GM23248 (cell line): ENCODE results near the gene FXYD3. TPM values are rescaled to one million over a fixed set of nuclear protein-coding genes. Genes with fewer than 3 reads are reported as not detected.

ENCODE experiments used
- DNase-seq: peaks from one replicate; pipeline ENCODE4 v3.0.0-alpha.2; 2015
- H2AFZ ChIP-seq: fragments of 200-600 bp; sonication (generic); 2 replicates; pipeline ENCODE4 v1.6.1; 2016; ENCODE audit warnings: antibody characterized with exemption
- H3F3A ChIP-seq: fragments of 200-600 bp; sonication (generic); 2 replicates; pipeline ENCODE4 v1.6.1; 2016; ENCODE audit warnings: mild to moderate bottlenecking, antibody characterized with exemption, mixed run types; ENCODE audit not compliant: insufficient read depth
- H3K27ac ChIP-seq: fragments of 200-600 bp; sonication (generic); 2 replicates; pipeline ENCODE4 v1.5.1; 2016; ENCODE audit warnings: mild to moderate bottlenecking
- H3K27me3 ChIP-seq: fragments of 200-600 bp; sonication (generic); replicated peaks from 2 replicates; pipeline ENCODE4 v1.6.1; 2016; ENCODE audit warnings: mild to moderate bottlenecking; ENCODE audit not compliant: insufficient read depth
- H3K36me3 ChIP-seq: fragments of 200-600 bp; sonication (generic); 2 replicates; pipeline ENCODE4 v1.6.1; 2016; ENCODE audit warnings: low read depth, mild to moderate bottlenecking
- H3K4me1 ChIP-seq: fragments of 200-600 bp; sonication (generic); 2 replicates; pipeline ENCODE4 v1.6.1; 2016; ENCODE audit warnings: mild to moderate bottlenecking; ENCODE audit not compliant: insufficient read depth
- H3K4me2 ChIP-seq: fragments of 200-600 bp; sonication (generic); one replicate; pipeline ENCODE4 v1.6.1; 2016; ENCODE audit warnings: mild to moderate bottlenecking; ENCODE audit not compliant: unreplicated experiment
- H3K4me3 ChIP-seq: fragments of 200-600 bp; sonication (generic); 2 replicates; pipeline ENCODE4 v1.5.1; 2016; ENCODE audit warnings: mild to moderate bottlenecking
- H3K79me2 ChIP-seq: fragments of 200-600 bp; sonication (generic); 2 replicates; pipeline ENCODE4 v1.6.1; 2016; ENCODE audit warnings: mild to moderate bottlenecking; ENCODE audit not compliant: insufficient read depth
- H3K9ac ChIP-seq: fragments of 200-600 bp; sonication (generic); 2 replicates; pipeline ENCODE4 v1.6.1; 2016; ENCODE audit warnings: mild to moderate bottlenecking
- H3K9me2 ChIP-seq: fragments of 200-600 bp; sonication (generic); 2 replicates; pipeline ENCODE4 v1.6.1; 2016; ENCODE audit warnings: mixed run types, mild to moderate bottlenecking, moderate library complexity; ENCODE audit not compliant: insufficient read depth
- H3K9me3 ChIP-seq: fragments of 200-600 bp; sonication (generic); one replicate; pipeline ENCODE4 v1.6.1; 2017; ENCODE audit warnings: low read depth
- H4K20me1 ChIP-seq: fragments of 200-600 bp; sonication (generic); 2 replicates; pipeline ENCODE4 v1.6.0; 2016; ENCODE audit not compliant: insufficient read depth
- EZH2 ChIP-seq: fragments of 200-600 bp; sonication (generic); IDR thresholded peaks from 2 replicates; pipeline ENCODE4 v1.6.1; 2018; ENCODE audit warnings: antibody characterized with exemption, mild to moderate bottlenecking; ENCODE audit not compliant: insufficient read depth, poor library complexity, severe bottlenecking
- EZH2phosphoT487 ChIP-seq: fragments of 200-600 bp; sonication (generic); IDR thresholded peaks from 2 replicates; pipeline ENCODE4 v1.6.1; 2018; ENCODE audit warnings: antibody characterized with exemption, moderate library complexity, mild to moderate bottlenecking, low read depth; ENCODE audit not compliant: insufficient read depth
- WGBS, 2 experiments: methylation state at CpG; one replicate each; pipeline ENCODE4 v1.1.6; 2015 to 2017; ENCODE audit warnings: low lambda C conversion rate in 2 of 2, low coverage in 1 of 2; ENCODE audit errors: missing lambda C conversion rate in 2 of 2; 5-methylcytosine and 5-hydroxymethylcytosine counted together
- in situ Hi-C: fragments of 300-500 bp; cut with MboI; formaldehyde crosslinking; loops from 2 replicates; pipeline ENCODE4 v1.15.0; 2020
- polyA plus RNA-seq: library from polyadenylated mRNA; unstranded; fragments of >200 nt; fragmentation: Nextera tagmentation; extraction: Ambion mirVana; gene quantifications from 2 replicates; pipeline ENCODE4 v1.2.1, GENCODE V29; 2016
- total RNA-seq: library from RNA; depleted of rRNA; stranded (reverse); fragments of >200 nt; shearing (Covaris generic); gene quantifications from 2 replicates; pipeline ENCODE4 v1.2.3, GENCODE V29; 2014; rRNA removed

FXYD3 gene
- total RNA-seq (not detected in 2 replicates), polyA plus RNA-seq (not detected in 2 replicates)

- no peak within 1 kb of the TSS for H2AFZ ChIP-seq
- TF ChIP-seq EZH2phosphoT487 (no peak), EZH2 (no peak)
- no peak for DNase-seq
- no peak within 1 kb of the TSS for H3K4me3 ChIP-seq
- H3K79me2 ChIP-seq: no peaks in the 10 kb centered on the region
- no peaks in the 10 kb centered on the region for H3K36me3 ChIP-seq
- no peak within 1 kb of the TSS for H3K27ac ChIP-seq
- WGBS, 2 experiments: 43 to 53% methylated on average over 11 to 14 of the region's 14 CpGs
- H3K4me1 ChIP-seq: peaks cover 2% of the 10 kb centered on the region; the same call in 1 of the 2 replicates
- H3K27me3 ChIP-seq: peaks cover 6% of the 10 kb centered on the region; the same call in 1 of the 2 replicates
- no peak within 1 kb of the TSS for H3K9ac ChIP-seq
- H3F3A ChIP-seq: no peaks in the 10 kb centered on the region
- H3K4me2 ChIP-seq: peak within 1 kb of the TSS; percentile 5
- no peaks in the 10 kb centered on the region for H3K9me3 ChIP-seq
- no peaks in the 10 kb centered on the region for H4K20me1 ChIP-seq
- in situ Hi-C loops: no loop called here
- no peaks in the 10 kb centered on the region for H3K9me2 ChIP-seq
Measured at GRCh38 chr19:35115177-35115951, at the start of gene FXYD3. Gene FXYD3 (plus strand): TSS chr19:35115823. CDS start chr19:35119377, 3,554 bp downstream.

- Histone ChIP-seq H3F3A (no peaks in the 10 kb centered on the region), H3K4me1 (0 out of 2 replicates have a peak, but pooled peaks cover 2% of the 10 kb centered on the region), H3K4me2 (no peak overlapping the region), H4K20me1 (no peaks in the 10 kb centered on the region), H3K9me2 (no peaks in the 10 kb centered on the region), H3K36me3 (no peaks in the 10 kb centered on the region), H3K9ac (no peak overlapping the region), H3K27ac (no peak overlapping the region), H3K27me3 (0 out of 2 replicates have a peak, but pooled peaks cover 6% of the 10 kb centered on the region), H3K9me3 (no peaks in the 10 kb centered on the region), H2AFZ (no peak overlapping the region), H3K79me2 (no peaks in the 10 kb centered on the region), H3K4me3 (no peak overlapping the region)
- WGBS, 2 experiments: 78 to 86% methylated on average over 9 to 13 of the region's 15 CpGs
- DNase-seq: no peak
- in situ Hi-C loops: no loop called here
- TF ChIP-seq EZH2phosphoT487: no peak
- TF ChIP-seq EZH2: no peak
Measured at GRCh38 chr19:35066121-35066520, 49.5 kb upstream of the FXYD3 start.

- Histone ChIP-seq H3K9ac (no peak overlapping the region), H3K4me2 (no peak overlapping the region), H4K20me1 (no peaks in the 10 kb centered on the region), H3K27ac (no peak overlapping the region), H3K79me2 (no peaks in the 10 kb centered on the region), H3K27me3 (0 out of 2 replicates have a peak, but pooled peaks cover 3% of the 10 kb centered on the region), H2AFZ (no peak overlapping the region), H3K9me3 (no peaks in the 10 kb centered on the region), H3K36me3 (no peaks in the 10 kb centered on the region), H3K4me3 (no peak overlapping the region), H3K4me1 (0 out of 2 replicates have a peak, but pooled peaks cover 2% of the 10 kb centered on the region), H3F3A (no peaks in the 10 kb centered on the region), H3K9me2 (no peaks in the 10 kb centered on the region)
- DNase-seq: peak; percentile 85
- in situ Hi-C loops: no loop called here
- WGBS, 2 experiments: 10 to 15% methylated on average over 14 of the region's 14 CpGs
- TF ChIP-seq EZH2phosphoT487 (no peak), EZH2 (no peak)
Measured at GRCh38 chr19:35066691-35067563, 48.7 kb upstream of the FXYD3 start.

- WGBS, 2 experiments: 69 to 72% methylated on average over 10 of the region's 10 CpGs
- no peak for DNase-seq
- in situ Hi-C loops: no loop called here
Measured at GRCh38 chr19:35068941-35069634, 46.5 kb upstream of the FXYD3 start.

More at GRCh38 chr19:35068941-35069634, 46.5 kb upstream of the FXYD3 start:
- no peaks in the 10 kb centered on the region for H3K36me3 ChIP-seq
- H3K9me2 ChIP-seq: no peaks in the 10 kb centered on the region
- 0 out of 2 replicates have a peak, but pooled peaks cover 3% of the 10 kb centered on the region for H3K27me3 ChIP-seq
- no peaks in the 10 kb centered on the region for H3K9me3 ChIP-seq
- no peak overlapping the region for H3K9ac ChIP-seq
- no peak overlapping the region for H2AFZ ChIP-seq
- no peaks in the 10 kb centered on the region for H4K20me1 ChIP-seq
- H3K4me3 ChIP-seq: no peak overlapping the region
- H3K4me1 ChIP-seq: 0 out of 2 replicates have a peak, but pooled peaks cover 2% of the 10 kb centered on the region
- no peak overlapping the region for H3K27ac ChIP-seq
- H3F3A ChIP-seq: no peaks in the 10 kb centered on the region
- no peak for TF ChIP-seq EZH2phosphoT487
- TF ChIP-seq EZH2: no peak
- H3K4me2 ChIP-seq: no peak overlapping the region
- H3K79me2 ChIP-seq: no peaks in the 10 kb centered on the region
